OCI-LY7 (cell line): Measurements from ENCODE around the gene ARFIP1.

ENCODE experiments used
- CTCF ChIP-seq: fragments of 200-600 bp; sonication (generic); conservative IDR thresholded peaks from 2 replicates; pipeline ENCODE4 v1.5.1; 2014; ENCODE audit warnings: mild to moderate bottlenecking, antibody characterized with exemption, low read length, moderate library complexity, mixed read lengths
- EZH2phosphoT487 ChIP-seq: fragments of 200-600 bp; sonication (generic); IDR thresholded peaks from 2 replicates; pipeline ENCODE4 v1.6.1; 2018; ENCODE audit warnings: low read depth, borderline replicate concordance, mild to moderate bottlenecking, mixed run types, antibody characterized with exemption, low read length, moderate library complexity, mixed read lengths

GRCh38 chr4:152773953-152774352, 5.8 kb upstream of the ARFIP1 start:
- TF ChIP-seq CTCF (no peak), EZH2phosphoT487 (no peak)
